Erythroblast (primary cell): ENCODE measurements around the gene ZMIZ1.

Experiments used
- GATA1 ChIP-seq: IDR thresholded peaks from 2 replicates; pipeline ENCODE4 v1.6.1; 2011; ENCODE audit warnings: low read depth, mild to moderate bottlenecking, control low read depth, low read length, moderate library complexity
- POLR2A ChIP-seq: IDR thresholded peaks from 2 replicates; pipeline ENCODE4 v1.6.1; 2011; ENCODE audit warnings: mild to moderate bottlenecking, low read length

DNA sequence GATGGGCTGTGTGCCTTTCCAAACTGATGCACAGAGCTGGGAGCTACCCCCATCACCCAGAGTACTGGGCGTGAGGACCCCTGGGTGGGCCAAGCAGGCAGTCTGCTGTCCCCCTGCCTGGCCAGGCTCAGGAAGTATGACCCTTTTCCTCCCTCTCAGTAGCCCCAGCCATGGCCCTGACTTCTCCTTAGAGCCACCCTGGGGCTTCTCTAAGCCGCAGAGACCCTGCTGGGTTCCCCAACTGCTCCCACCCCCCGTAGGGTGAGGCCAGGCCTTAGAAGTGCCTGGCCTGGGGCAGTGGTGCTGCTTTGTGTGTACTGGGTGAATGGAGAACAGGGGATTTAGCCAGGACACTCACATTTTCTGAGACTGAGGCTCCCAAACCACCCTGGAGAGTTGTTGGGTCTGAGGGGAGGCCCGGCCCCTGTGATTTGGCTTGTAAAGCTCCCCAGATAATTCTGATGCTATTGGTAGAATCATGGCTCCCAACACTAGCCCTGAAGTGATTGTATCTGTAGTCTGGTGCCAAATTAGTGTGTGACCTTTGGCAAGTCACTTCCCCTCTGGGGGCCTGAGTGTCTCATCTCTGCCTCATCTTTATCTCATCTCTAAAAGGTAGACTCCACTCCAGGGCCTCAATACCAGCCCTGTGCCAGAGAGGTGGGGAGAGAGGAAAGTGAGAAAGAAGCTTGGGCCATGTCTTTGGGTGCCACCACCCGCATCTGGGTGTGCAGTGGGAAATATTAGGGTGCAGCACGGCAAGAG is 178.8 kb downstream of the ZMIZ1 start:
- TF ChIP-seq POLR2A (no peak), GATA1 (no peak)
